Vagina (tissue), 2 donors: Measurements from ENCODE around the gene PRM1. TPM values are rescaled to one million over a fixed set of nuclear protein-coding genes. Genes with fewer than 3 reads are reported as not detected.
"Not testable (repeated sequence)": the region's sequence is repeated elsewhere in the genome, so short reads cannot be mapped to it uniquely, and the experiment has no call there.

Source experiments
- DNase-seq, 2 donors: peaks; one replicate each; pipeline ENCODE4 v3.0.0-alpha.2; 2017; ENCODE audit errors: extremely low spot score in 2 of 2
- H3K27ac ChIP-seq: fragments of 200-600 bp; sonication (generic); one replicate; pipeline ENCODE4 v1.5.1; 2019
- H3K27me3 ChIP-seq: fragments of 200-600 bp; sonication (generic); one replicate; pipeline ENCODE4 v1.5.1; 2019
- H3K36me3 ChIP-seq, 2 donors: fragments of 200-600 bp; sonication (generic); one replicate each; pipeline ENCODE4 v1.5.1; 2017 to 2019
- H3K4me1 ChIP-seq: fragments of 200-600 bp; sonication (generic); one replicate; pipeline ENCODE4 v1.5.1; 2019
- H3K4me3 ChIP-seq, 2 donors: fragments of 200-600 bp; sonication (generic); 1 replicate in 1 of 2; 2 replicates in 1 of 2; pipeline ENCODE4 v1.5.1; 2016 to 2019
- H3K9me3 ChIP-seq: fragments of 200-600 bp; sonication (generic); one replicate; pipeline ENCODE4 v1.5.1; 2019
- POLR2A ChIP-seq, 2 donors: fragments of 450-650 bp; IDR thresholded peaks; one replicate each; pipeline ENCODE4 v1.6.1; 2017; ENCODE audit warnings: antibody characterized with exemption in 2 of 2, mild to moderate bottlenecking in 2 of 2, moderate library complexity in 2 of 2
- POLR2AphosphoS5 ChIP-seq, 2 donors: sonication (generic); formaldehyde crosslinking; IDR thresholded peaks; one replicate each; pipeline ENCODE4 v1.9.0; 2017; ENCODE audit warnings: antibody characterized with exemption in 2 of 2, mild to moderate bottlenecking in 2 of 2, low read depth in 1 of 2; ENCODE audit not compliant: insufficient read depth in 1 of 2
- intact Hi-C: fragments of 100-400 bp; cut with DNase I; formaldehyde crosslinking; loops from one replicate; pipeline ENCODE4 v1.15.1; 2023
- total RNA-seq: library from RNA; depleted of rRNA; stranded (reverse); fragments of >200 nt; gene quantifications from one replicate; pipeline ENCODE4 v1.2.3, GENCODE V29; 2016
- TF ChIP-seq, protein P1 (sequence below), 3 experiments: fragments of 450-650 bp in 2 of 3; fragments of 200-600 bp in 1 of 3; sonication (generic) in 1 of 3; IDR thresholded peaks; one replicate each; pipeline ENCODE4 v1.5.1; 2017 to 2019; ENCODE audit warnings: antibody characterized with exemption in 3 of 3, mild to moderate bottlenecking in 2 of 3, moderate library complexity in 2 of 3

The PRM1 gene
- total RNA-seq, 1 donor from 2014 or later, result not detected

DNA sequence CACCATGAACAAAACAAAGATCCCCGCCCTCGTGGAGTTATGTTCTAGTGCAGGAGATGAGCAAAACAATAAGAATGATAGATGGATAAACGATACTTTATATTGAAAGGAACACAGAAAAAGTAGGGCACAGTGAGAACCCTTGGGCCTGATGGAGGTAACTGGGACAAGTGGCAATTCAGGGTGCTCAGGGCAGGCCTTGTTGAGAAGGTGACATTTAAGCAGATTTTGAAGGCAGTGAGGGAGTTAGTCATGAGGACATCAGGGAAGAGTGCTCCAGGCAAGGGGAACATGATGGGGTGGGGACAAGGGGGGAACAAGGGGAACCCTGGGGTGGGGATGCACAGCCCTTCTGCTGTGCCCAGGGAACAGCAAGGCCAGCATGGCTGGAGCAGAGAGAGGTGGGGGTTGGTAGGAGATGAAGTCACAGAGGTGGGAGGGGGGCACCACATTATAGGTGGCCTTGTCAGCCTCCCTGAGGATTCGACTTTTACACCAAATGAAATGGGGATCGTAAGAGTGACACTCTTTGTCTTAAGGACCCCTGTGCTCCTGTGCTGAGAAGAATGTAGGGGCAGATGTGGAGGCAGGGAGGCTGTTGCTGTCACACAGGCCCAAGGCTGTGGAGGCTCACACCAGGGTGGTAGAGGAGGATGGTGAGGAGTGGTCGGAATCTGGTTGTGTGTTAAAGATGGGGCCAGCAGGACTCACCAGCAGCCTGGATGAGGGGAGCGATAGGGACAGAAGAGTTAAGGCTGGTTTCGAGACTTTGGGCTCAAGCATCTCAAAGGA is 9.2 kb upstream of the PRM1 start:
- no peak overlapping the region for H3K4me3 ChIP-seq
- H3K27ac ChIP-seq, result no peak overlapping the region
- no peaks in the 10 kb centered on the region for H3K36me3 ChIP-seq
- no peaks in the 10 kb centered on the region for H3K4me1 ChIP-seq
- H3K9me3 ChIP-seq, result no peaks in the 10 kb centered on the region
- intact Hi-C loops, result no loop called here
- no peak for DNase-seq
- TF ChIP-seq POLR2AphosphoS5 (IDR thresholded peaks at IDR 0.05; ENCODE audit: insufficient read depth in 1 of 2, low read depth in 1 of 2), result no peak
- TF ChIP-seq, protein P1, sequence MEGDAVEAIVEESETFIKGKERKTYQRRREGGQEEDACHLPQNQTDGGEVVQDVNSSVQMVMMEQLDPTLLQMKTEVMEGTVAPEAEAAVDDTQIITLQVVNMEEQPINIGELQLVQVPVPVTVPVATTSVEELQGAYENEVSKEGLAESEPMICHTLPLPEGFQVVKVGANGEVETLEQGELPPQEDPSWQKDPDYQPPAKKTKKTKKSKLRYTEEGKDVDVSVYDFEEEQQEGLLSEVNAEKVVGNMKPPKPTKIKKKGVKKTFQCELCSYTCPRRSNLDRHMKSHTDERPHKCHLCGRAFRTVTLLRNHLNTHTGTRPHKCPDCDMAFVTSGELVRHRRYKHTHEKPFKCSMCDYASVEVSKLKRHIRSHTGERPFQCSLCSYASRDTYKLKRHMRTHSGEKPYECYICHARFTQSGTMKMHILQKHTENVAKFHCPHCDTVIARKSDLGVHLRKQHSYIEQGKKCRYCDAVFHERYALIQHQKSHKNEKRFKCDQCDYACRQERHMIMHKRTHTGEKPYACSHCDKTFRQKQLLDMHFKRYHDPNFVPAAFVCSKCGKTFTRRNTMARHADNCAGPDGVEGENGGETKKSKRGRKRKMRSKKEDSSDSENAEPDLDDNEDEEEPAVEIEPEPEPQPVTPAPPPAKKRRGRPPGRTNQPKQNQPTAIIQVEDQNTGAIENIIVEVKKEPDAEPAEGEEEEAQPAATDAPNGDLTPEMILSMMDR (IDR thresholded peaks at IDR 0.05), result no peak
- no peak for TF ChIP-seq POLR2A (IDR thresholded peaks at IDR 0.05)
- H3K27me3 ChIP-seq, result no peaks in the 10 kb centered on the region

DNA sequence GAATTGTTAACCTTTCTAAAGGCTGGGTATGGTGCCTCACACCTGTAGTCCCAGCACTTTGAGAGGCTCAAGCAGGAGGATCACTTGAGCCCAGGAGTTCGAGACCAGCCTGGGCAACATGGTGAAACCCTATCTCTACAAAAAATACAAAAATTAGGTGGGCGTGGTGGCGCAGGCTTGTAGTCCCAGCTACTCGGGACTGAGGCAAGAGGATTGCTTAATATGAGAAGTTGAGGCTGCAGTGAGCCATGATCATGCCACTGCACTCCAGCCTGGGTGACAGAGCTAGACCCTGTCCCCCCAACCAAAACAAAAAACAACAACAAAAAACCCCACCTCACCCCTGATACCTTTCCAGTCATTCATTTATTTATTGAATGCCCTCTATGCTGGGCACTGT is 8.6 kb upstream of the PRM1 start:
- DNase-seq, H3K9me3 ChIP-seq, H3K4me1 ChIP-seq, H3K4me3 ChIP-seq, intact Hi-C loops, H3K36me3 ChIP-seq, H3K27me3 ChIP-seq, H3K27ac ChIP-seq: not testable (repeated sequence)

DNA sequence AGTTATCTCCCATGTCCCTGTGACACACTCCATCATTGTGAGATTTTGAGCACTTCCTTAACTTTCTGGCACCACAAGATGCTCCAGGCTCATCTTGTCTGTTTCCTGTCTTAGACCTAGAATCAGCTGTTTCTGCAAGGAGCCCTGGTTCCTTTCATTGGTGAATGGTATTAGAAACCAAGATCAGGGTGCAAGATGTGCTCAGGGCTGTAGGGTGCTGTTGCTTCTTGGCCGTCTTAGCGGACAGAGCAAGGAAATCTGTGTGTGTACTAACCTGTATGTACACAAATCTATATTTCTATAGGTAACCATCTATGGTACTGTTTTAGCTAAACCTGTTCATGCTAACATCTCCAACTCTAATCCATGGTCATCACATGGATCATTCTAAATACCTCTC is 8.1 kb upstream of the PRM1 start:
- Histone ChIP-seq H3K36me3 (no peaks in the 10 kb centered on the region), H3K27me3 (no peaks in the 10 kb centered on the region), H3K27ac (no peak overlapping the region), H3K9me3 (no peaks in the 10 kb centered on the region), H3K4me3 (no peak overlapping the region), H3K4me1 (no peaks in the 10 kb centered on the region)
- DNase-seq, result no peak
- intact Hi-C loops, result no loop called here
- TF ChIP-seq POLR2AphosphoS5 (IDR thresholded peaks at IDR 0.05; ENCODE audit: insufficient read depth in 1 of 2, low read depth in 1 of 2) (no peak), POLR2A (IDR thresholded peaks at IDR 0.05) (no peak)
- TF ChIP-seq, protein P1 (IDR thresholded peaks at IDR 0.05), result no peak

DNA sequence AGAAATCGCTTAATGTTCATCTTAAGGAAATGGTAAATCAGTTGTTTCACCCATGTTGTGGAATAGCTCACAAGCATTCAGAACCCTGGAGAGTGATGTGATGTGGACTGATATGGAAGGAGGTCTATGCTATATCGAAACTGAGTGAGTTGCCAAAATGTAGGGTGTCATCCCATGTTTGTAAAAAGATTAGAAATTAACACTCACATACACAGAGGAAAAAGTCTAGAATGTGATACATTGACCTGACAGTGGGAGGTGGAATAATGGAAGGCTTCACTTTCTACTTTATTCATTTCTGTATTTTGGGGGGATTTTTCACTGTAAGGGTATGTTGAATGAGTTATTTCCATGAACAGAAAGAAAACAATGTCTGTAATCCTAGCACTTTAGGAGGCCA is 4.7 kb upstream of the PRM1 start:
- Histone ChIP-seq H3K27me3 (no peaks in the 10 kb centered on the region), H3K4me1 (no peaks in the 10 kb centered on the region), H3K4me3 (no peak overlapping the region), H3K27ac (no peak overlapping the region), H3K9me3 (no peaks in the 10 kb centered on the region), H3K36me3 (no peaks in the 10 kb centered on the region)
- intact Hi-C loops, result no loop called here
- no peak for DNase-seq
- no peak for TF ChIP-seq POLR2AphosphoS5 (IDR thresholded peaks at IDR 0.05; ENCODE audit: insufficient read depth in 1 of 2, low read depth in 1 of 2)
- no peak for TF ChIP-seq POLR2A (IDR thresholded peaks at IDR 0.05)

DNA sequence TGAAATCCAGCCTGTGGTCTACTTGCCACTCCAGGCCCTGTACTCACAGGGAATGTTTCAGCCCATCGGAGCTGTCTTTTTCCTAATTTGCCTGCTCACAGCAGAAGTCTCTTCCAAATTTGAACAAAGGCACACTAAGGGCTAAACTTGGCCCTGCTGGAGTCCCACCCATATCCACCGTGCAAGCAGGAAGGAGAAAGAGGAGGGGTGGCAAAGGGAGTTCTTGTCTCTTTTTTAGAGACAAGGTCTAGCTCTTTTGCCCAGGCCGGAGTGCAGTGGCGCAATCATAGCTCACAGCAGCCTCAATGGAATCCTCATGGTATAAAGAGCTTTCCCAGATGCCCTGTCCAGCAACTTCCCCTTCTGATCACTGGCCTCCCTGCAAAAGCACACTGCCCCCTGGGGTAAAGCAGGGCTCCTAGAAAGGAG is 2.7 kb upstream of the PRM1 start:
- Histone ChIP-seq H3K9me3 (no peaks in the 10 kb centered on the region), H3K27ac (no peak overlapping the region), H3K4me1 (no peaks in the 10 kb centered on the region), H3K4me3 (no peak overlapping the region), H3K36me3 (no peaks in the 10 kb centered on the region), H3K27me3 (no peaks in the 10 kb centered on the region)
- TF ChIP-seq POLR2A (IDR thresholded peaks at IDR 0.05) (no peak), POLR2AphosphoS5 (IDR thresholded peaks at IDR 0.05; ENCODE audit: insufficient read depth in 1 of 2, low read depth in 1 of 2) (no peak)
- TF ChIP-seq, protein P1 (IDR thresholded peaks at IDR 0.05), result no peak
- intact Hi-C loops, result no loop called here
- DNase-seq, result no peak
